GM21737 (cell line): Measurements from ENCODE around the gene BCOR.

Experiments used
- ATAC-seq: cut with Tn5 transposase; IDR thresholded peaks from one replicate; pipeline ENCODE4 v1.9.1; 2021; ENCODE audit warnings: mild to moderate bottlenecking, moderate library complexity; ENCODE audit not compliant: unreplicated experiment

BCOR gene

GRCh38 chrX:40116925-40117324 is 19.2 kb upstream of the BCOR start:
- no peak for ATAC-seq

- ATAC-seq = no peak
Observed at GRCh38 chrX:40112996-40113395, 15.2 kb upstream of the BCOR start.

GRCh38 chrX:40111868-40112267 is 14.1 kb upstream of the BCOR start:
- no peak for ATAC-seq

GRCh38 chrX:40109288-40110008 is 11.7 kb upstream of the BCOR start:
- no peak for ATAC-seq

- ATAC-seq = no peak
Observed at GRCh38 chrX:40108959-40109287, 11.2 kb upstream of the BCOR start.

- ATAC-seq = no peak
Observed at GRCh38 chrX:40108162-40108958, 10.6 kb upstream of the BCOR start.

GRCh38 chrX:40107291-40108161 is 9.8 kb upstream of the BCOR start:
- no peak for ATAC-seq

GRCh38 chrX:40106676-40107290 is 9.0 kb upstream of the BCOR start:
- ATAC-seq = no peak

GRCh38 chrX:40105835-40106675 is 8.3 kb upstream of the BCOR start:
- no peak for ATAC-seq

- no peak for ATAC-seq
Observed at GRCh38 chrX:40104985-40105834, 7.5 kb upstream of the BCOR start.

- no peak for ATAC-seq
Observed at GRCh38 chrX:40104630-40104984, 6.8 kb upstream of the BCOR start.

GRCh38 chrX:40103565-40104323 is 6.0 kb upstream of the BCOR start:
- ATAC-seq = no peak

GRCh38 chrX:40102393-40103381 is 4.9 kb upstream of the BCOR start:
- ATAC-seq = no peak

GRCh38 chrX:40101430-40101802 is 3.7 kb upstream of the BCOR start:
- ATAC-seq = no peak

GRCh38 chrX:40100537-40101429 is 3.0 kb upstream of the BCOR start:
- ATAC-seq = no peak

- no peak for ATAC-seq
Observed at GRCh38 chrX:40100141-40100536, 2.4 kb upstream of the BCOR start.
